Liver (tissue), 3 donors: ENCODE measurements around the gene CDCP2.

Source experiments
- EGR1 ChIP-seq, 2 donors: IDR thresholded peaks; 2 replicates each; pipeline ENCODE4 v1.6.1; 2016 to 2018; ENCODE audit warnings: antibody characterized with exemption in 2 of 2, low read depth in 2 of 2
- FOXA1 ChIP-seq: IDR thresholded peaks from 2 replicates; pipeline ENCODE4 v1.6.1; 2016; ENCODE audit warnings: antibody characterized with exemption
- FOXA2 ChIP-seq: IDR thresholded peaks from 2 replicates; pipeline ENCODE4 v1.6.1; 2016; ENCODE audit warnings: antibody characterized with exemption
- GABPA ChIP-seq, 2 donors: IDR thresholded peaks in 1 of 2; conservative IDR thresholded peaks in 1 of 2; 2 replicates each; pipeline ENCODE4 v1.6.1; 2016; ENCODE audit warnings: antibody characterized with exemption in 2 of 2, mild to moderate bottlenecking in 1 of 2, moderate library complexity in 1 of 2
- JUND ChIP-seq, 2 donors: IDR thresholded peaks; 2 replicates each; pipeline ENCODE4 v1.6.1; 2016; ENCODE audit warnings: antibody characterized with exemption in 2 of 2
- MAX ChIP-seq: IDR thresholded peaks from 2 replicates; pipeline ENCODE4 v1.6.1; 2016; ENCODE audit warnings: antibody characterized with exemption
- REST ChIP-seq: IDR thresholded peaks from 2 replicates; pipeline ENCODE4 v1.6.1; 2016; ENCODE audit warnings: antibody characterized with exemption, mild to moderate bottlenecking
- SP1 ChIP-seq: IDR thresholded peaks from 2 replicates; pipeline ENCODE4 v1.6.1; 2018; ENCODE audit warnings: antibody characterized with exemption, mild to moderate bottlenecking
- TAF1 ChIP-seq: conservative IDR thresholded peaks from 2 replicates; pipeline ENCODE4 v1.6.1; 2016; ENCODE audit warnings: antibody characterized with exemption, mild to moderate bottlenecking
- YY1 ChIP-seq: IDR thresholded peaks from 2 replicates; pipeline ENCODE4 v1.6.1; 2016; ENCODE audit warnings: antibody characterized with exemption, mild to moderate bottlenecking
- ZBTB33 ChIP-seq: IDR thresholded peaks from 2 replicates; pipeline ENCODE4 v1.6.1; 2016; ENCODE audit warnings: antibody characterized with exemption
- TF ChIP-seq, protein P1 (sequence below): fragments of 150-350 bp; IDR thresholded peaks from 2 replicates; pipeline ENCODE4 v1.5.1; 2017; ENCODE audit warnings: improper control_type of control experiment, low read depth, low read length; ENCODE audit not compliant: missing input control
- TF ChIP-seq, protein P2 (sequence below): IDR thresholded peaks from 2 replicates; pipeline ENCODE4 v1.6.1; 2016; ENCODE audit warnings: antibody characterized with exemption
- donor health status: healthy.
- donor health status: healthy.

GRCh38 chr1:54132495-54132894, 20.3 kb downstream of the CDCP2 start:
- TF ChIP-seq, protein P1, sequence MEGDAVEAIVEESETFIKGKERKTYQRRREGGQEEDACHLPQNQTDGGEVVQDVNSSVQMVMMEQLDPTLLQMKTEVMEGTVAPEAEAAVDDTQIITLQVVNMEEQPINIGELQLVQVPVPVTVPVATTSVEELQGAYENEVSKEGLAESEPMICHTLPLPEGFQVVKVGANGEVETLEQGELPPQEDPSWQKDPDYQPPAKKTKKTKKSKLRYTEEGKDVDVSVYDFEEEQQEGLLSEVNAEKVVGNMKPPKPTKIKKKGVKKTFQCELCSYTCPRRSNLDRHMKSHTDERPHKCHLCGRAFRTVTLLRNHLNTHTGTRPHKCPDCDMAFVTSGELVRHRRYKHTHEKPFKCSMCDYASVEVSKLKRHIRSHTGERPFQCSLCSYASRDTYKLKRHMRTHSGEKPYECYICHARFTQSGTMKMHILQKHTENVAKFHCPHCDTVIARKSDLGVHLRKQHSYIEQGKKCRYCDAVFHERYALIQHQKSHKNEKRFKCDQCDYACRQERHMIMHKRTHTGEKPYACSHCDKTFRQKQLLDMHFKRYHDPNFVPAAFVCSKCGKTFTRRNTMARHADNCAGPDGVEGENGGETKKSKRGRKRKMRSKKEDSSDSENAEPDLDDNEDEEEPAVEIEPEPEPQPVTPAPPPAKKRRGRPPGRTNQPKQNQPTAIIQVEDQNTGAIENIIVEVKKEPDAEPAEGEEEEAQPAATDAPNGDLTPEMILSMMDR, result no peak
- TF ChIP-seq JUND (IDR thresholded peaks at IDR 0.05), result no peak
- no peak for TF ChIP-seq TAF1
- TF ChIP-seq YY1, result no peak
- TF ChIP-seq SP1, result no peak
- no peak for TF ChIP-seq ZBTB33
- TF ChIP-seq REST, result no peak
- no peak for TF ChIP-seq FOXA2
- no peak for TF ChIP-seq MAX
- no peak for TF ChIP-seq GABPA (IDR thresholded peaks at IDR 0.05 in 1 of 2, conservative IDR thresholded peaks at IDR 0.05 in 1 of 2)
- TF ChIP-seq EGR1 (IDR thresholded peaks at IDR 0.05; ENCODE audit: low read depth in 2 of 2), result no peak
- TF ChIP-seq FOXA1, result no peak
- TF ChIP-seq, protein P2, sequence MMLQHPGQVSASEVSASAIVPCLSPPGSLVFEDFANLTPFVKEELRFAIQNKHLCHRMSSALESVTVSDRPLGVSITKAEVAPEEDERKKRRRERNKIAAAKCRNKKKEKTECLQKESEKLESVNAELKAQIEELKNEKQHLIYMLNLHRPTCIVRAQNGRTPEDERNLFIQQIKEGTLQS, result no peak
